ENCODE data around the gene FFAR1. TPM values are rescaled to one million over a fixed set of nuclear protein-coding genes. Genes with fewer than 3 reads are reported as not detected.
"Not testable (repeated sequence)": the region's sequence is repeated elsewhere in the genome, so short reads cannot be mapped to it uniquely, and the experiment has no call there.

FFAR1 gene
- total RNA-seq, 2 donors from 2014 or later: 1.6 to 2.3 TPM

DNA sequence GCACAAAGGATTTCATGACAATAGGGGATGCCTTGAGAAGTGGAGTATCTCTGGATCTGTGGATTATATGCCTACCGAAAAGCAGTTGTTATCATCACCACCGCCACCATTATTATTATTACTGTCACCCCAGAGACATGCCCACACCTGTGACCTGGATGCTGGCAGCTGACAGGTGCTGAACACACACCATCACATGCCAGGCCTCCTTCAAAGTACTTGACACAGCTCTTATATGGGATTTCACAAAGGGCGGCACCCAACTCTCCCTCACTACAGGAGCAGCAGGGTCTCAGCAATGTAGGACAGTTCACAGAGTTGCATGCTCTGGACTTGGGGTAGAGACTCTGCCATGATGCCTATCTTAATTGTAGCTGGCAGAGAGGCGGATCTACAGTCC is 17.6 kb downstream of the FFAR1 start:
- H3K4me1 ChIP-seq: peaks cover 14% of the 10 kb centered on the region
- H3K36me3 ChIP-seq (replicated peaks in 1 of 2; ENCODE audit: insufficient read depth in 1 of 2, low read depth in 2 of 2): no peaks in the 10 kb centered on the region
- intact Hi-C loops (cut with DNase I): no loop called here
- H3K9me3 ChIP-seq: no peaks in the 10 kb centered on the region
- WGBS, 2 donors: 100% methylated on average over 2 of the region's 4 CpGs
- DNase-seq (no peak), ATAC-seq (no peak)
- H3K27ac ChIP-seq: no peak overlapping the region
- H3K27me3 ChIP-seq: no peaks in the 10 kb centered on the region
- TF ChIP-seq, protein P1, sequence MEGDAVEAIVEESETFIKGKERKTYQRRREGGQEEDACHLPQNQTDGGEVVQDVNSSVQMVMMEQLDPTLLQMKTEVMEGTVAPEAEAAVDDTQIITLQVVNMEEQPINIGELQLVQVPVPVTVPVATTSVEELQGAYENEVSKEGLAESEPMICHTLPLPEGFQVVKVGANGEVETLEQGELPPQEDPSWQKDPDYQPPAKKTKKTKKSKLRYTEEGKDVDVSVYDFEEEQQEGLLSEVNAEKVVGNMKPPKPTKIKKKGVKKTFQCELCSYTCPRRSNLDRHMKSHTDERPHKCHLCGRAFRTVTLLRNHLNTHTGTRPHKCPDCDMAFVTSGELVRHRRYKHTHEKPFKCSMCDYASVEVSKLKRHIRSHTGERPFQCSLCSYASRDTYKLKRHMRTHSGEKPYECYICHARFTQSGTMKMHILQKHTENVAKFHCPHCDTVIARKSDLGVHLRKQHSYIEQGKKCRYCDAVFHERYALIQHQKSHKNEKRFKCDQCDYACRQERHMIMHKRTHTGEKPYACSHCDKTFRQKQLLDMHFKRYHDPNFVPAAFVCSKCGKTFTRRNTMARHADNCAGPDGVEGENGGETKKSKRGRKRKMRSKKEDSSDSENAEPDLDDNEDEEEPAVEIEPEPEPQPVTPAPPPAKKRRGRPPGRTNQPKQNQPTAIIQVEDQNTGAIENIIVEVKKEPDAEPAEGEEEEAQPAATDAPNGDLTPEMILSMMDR (IDR thresholded peaks at IDR 0.05): no peak
- TF ChIP-seq POLR2A (IDR thresholded peaks at IDR 0.05): no peak
- no peak overlapping the region for H3K4me3 ChIP-seq

DNA sequence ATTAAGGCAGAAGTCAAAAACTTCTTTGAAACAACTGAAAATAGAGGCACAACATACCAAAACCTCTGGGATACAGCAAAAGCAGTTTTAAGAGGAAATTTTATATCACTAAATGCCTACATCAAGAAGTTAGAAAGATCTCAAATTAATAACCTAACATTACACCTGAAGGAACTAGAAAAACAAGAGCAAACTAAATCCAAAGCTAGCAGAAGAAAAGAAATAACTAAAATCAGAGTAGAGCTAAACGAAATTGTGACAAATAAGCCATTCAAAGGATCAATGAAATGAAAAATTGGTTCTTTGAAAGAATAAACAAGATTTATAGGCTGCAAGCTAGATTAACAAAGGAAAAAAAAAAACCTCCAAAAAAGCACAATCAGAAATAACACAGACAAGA is 20.7 kb downstream of the FFAR1 start:
- Histone ChIP-seq H3K27ac (no peak overlapping the region), H3K27me3 (no peaks in the 10 kb centered on the region), H3K36me3 (replicated peaks in 1 of 2; ENCODE audit: insufficient read depth in 1 of 2, low read depth in 2 of 2) (no peaks in the 10 kb centered on the region), H3K9me3 (no peaks in the 10 kb centered on the region), H3K4me1 (no peaks in the 10 kb centered on the region), H3K4me3 (no peak overlapping the region)
- DNase-seq (no peak), ATAC-seq (no peak)
- WGBS, 2 donors: 35 to 45% methylated on average over 1 of the region's 1 CpG
- no peak for TF ChIP-seq POLR2A (IDR thresholded peaks at IDR 0.05)
- TF ChIP-seq, protein P1 (IDR thresholded peaks at IDR 0.05): no peak
- intact Hi-C loops (cut with DNase I): no loop called here

DNA sequence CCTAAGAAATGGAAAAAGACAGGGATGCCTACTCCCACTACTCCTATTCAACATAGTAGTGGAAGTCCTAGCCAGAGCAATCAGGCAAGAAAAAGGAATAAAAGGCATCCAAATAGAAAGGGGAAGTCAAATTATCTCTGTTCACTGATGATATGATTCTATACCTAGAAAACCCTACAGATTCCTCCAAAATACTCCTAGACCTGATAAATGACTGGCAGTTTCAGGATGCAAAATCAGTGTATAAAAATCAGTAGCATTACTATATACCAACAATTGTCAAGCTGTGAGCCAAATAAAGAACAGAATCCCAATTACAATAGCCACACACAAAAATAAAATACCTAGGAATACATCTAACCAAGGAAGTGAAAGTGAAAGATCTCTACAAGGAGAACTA is 21.8 kb downstream of the FFAR1 start:
- no peaks in the 10 kb centered on the region for H3K4me1 ChIP-seq
- no peak overlapping the region for H3K27ac ChIP-seq
- intact Hi-C loops (cut with DNase I): no loop called here
- no peak overlapping the region for H3K4me3 ChIP-seq
- no peak for DNase-seq
- H3K9me3 ChIP-seq: no peaks in the 10 kb centered on the region
- no peaks in the 10 kb centered on the region for H3K27me3 ChIP-seq
- no peak for ATAC-seq
- TF ChIP-seq POLR2A (IDR thresholded peaks at IDR 0.05): no peak
- TF ChIP-seq, protein P1 (IDR thresholded peaks at IDR 0.05): no peak
- no peaks in the 10 kb centered on the region for H3K36me3 ChIP-seq (replicated peaks in 1 of 2; ENCODE audit: insufficient read depth in 1 of 2, low read depth in 2 of 2)

DNA sequence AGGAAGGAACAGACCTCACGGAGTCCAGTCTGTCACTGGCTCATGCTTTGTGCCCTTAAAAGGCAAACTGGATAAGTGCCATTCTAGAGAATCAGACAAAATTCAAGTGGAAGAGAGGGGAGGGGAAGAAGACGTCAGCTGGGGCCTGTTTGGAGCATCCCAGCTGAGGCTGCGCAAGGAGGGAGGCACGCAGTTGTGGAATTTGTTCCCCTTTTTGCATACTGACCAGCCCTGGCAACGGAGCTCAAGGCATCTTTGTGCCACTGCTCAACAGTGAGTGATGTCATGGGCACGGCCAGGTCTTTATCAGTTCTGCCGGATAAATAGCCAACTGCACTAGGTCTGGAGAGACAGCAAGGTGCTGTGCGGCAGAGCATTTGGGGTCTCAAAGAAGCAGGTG is 23.0 kb downstream of the FFAR1 start, which contains the start of gene GPR42:
Gene GPR42, plus strand, starts transcription at position 347 of the 400 bp plus-strand sequence. CDS start 292 bp downstream, outside the sequence.
- Histone ChIP-seq H3K9me3 (no peaks in the 10 kb centered on the region), H3K4me1 (no peaks in the 10 kb centered on the region), H3K36me3 (replicated peaks in 1 of 2; ENCODE audit: insufficient read depth in 1 of 2, low read depth in 2 of 2) (no peaks in the 10 kb centered on the region), H3K27ac (no peak within 1 kb of the TSS), H3K27me3 (no peaks in the 10 kb centered on the region), H3K4me3 (no peak within 1 kb of the TSS)
- ATAC-seq: no peak
- 72 to 88% methylated on average over 3 to 7 of the region's 8 CpGs for WGBS, 2 donors
- no peak for DNase-seq
- no peak for TF ChIP-seq POLR2A (IDR thresholded peaks at IDR 0.05)
- TF ChIP-seq, protein P1 (IDR thresholded peaks at IDR 0.05): no peak
- intact Hi-C loops (cut with DNase I): no loop called here

DNA sequence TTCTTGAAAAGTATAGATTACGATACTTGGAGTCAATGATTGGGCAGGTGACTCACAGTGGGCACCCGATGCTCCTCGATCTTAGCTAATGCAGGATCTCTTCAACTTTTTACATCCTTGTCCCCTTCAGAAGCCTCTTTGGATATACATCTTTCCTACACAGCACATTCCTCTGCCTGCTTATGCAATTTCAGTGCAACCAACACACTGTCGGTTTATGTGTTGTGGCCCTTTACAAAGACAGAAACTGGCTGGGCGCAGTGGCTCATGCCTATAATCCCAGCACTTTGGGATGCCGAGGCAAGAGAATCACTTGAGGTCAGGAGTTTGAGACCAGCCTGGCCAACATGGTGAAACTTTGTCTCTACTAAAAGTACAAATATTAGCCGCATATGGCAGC is 25.8 kb downstream of the FFAR1 start:
- H3K27ac ChIP-seq: no peak overlapping the region
- H3K4me1 ChIP-seq: no peaks in the 10 kb centered on the region
- ATAC-seq (no peak), DNase-seq (no peak)
- intact Hi-C loops (cut with DNase I): no loop called here
- WGBS, 2 donors: 80 to 94% methylated on average over 7 of the region's 7 CpGs
- H3K9me3 ChIP-seq: no peaks in the 10 kb centered on the region
- H3K4me3 ChIP-seq: no peak overlapping the region
- no peaks in the 10 kb centered on the region for H3K36me3 ChIP-seq (replicated peaks in 1 of 2; ENCODE audit: insufficient read depth in 1 of 2, low read depth in 2 of 2)
- no peaks in the 10 kb centered on the region for H3K27me3 ChIP-seq
- no peak for TF ChIP-seq POLR2A (IDR thresholded peaks at IDR 0.05)
- TF ChIP-seq, protein P1 (IDR thresholded peaks at IDR 0.05): no peak

DNA sequence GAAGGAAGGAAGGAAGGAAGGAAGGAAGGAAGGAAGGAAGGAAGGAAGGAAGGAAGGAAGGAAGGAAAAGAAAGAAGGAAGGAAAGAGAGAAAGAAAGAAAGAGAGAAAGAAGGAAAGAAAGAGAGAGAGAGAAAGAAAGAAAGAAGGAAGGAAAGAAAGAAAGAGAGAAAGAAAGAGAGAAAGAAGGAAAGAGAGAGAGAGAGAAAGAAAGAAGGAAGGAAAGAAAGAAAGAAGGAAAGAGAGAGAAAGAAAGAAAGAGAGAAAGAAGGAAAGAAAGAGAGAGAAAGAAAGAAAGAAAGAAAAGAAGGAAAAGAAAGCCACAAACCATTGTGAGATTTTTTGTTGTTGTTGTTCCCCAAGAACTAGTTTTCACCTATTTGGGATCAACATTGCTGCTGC is 26.3 kb downstream of the FFAR1 start:
- H3K27ac ChIP-seq; intact Hi-C loops (cut with DNase I); H3K4me1 ChIP-seq; H3K9me3 ChIP-seq; ATAC-seq; H3K27me3 ChIP-seq; DNase-seq; H3K4me3 ChIP-seq; H3K36me3 ChIP-seq (replicated peaks in 1 of 2; ENCODE audit: insufficient read depth in 1 of 2, low read depth in 2 of 2): not testable (repeated sequence)

Data from body of pancreas (tissue), 4 donors.